Pancreas (tissue), 10 donors: Measurements from ENCODE around the gene MTUS2. TPM values are rescaled to one million over a fixed set of nuclear protein-coding genes. Genes with fewer than 3 reads are reported as not detected.

Experiments used
- ATAC-seq, 4 donors: fragments of 200-7000 bp; cut with Tn5 transposase; one replicate each; pipeline versions ENCODE4 v1.8.0 to v1.9.1; 2020; ENCODE audit warnings: mild to moderate bottlenecking in 4 of 4, moderate library complexity in 4 of 4
- DNase-seq, 6 donors: peaks; one replicate each; pipeline ENCODE4 v3.0.0-alpha.2; 2020
- FAIRE-seq: peaks from 2 replicates; lab custom pipeline; 2012; peaks lifted over from hg19 to GRCh38; lab: Jason Lieb, UNC
- H3K27ac ChIP-seq, 4 donors: fragments of 200-600 bp; sonication (generic); 1 replicate in 3 of 4; 2 replicates in 1 of 4; pipeline versions ENCODE4 v1.5.0 to v1.8.0; 2020
- H3K27me3 ChIP-seq, 4 donors: fragments of 200-600 bp; one replicate each; pipeline ENCODE4 v1.8.0; 2021
- H3K36me3 ChIP-seq, 3 donors: fragments of 200-600 bp; sonication (generic) in 1 of 3; one replicate each; pipeline versions ENCODE4 v1.5.0 to v1.8.0; 2020 to 2021
- H3K4me1 ChIP-seq, 3 donors: fragments of 200-600 bp; one replicate each; pipeline ENCODE4 v1.8.0; 2021
- H3K4me3 ChIP-seq, 4 donors: fragments of 200-600 bp; sonication (generic) in 2 of 4; one replicate each; pipeline versions ENCODE4 v1.5.0 to v1.8.0; 2020 to 2021
- H3K9me3 ChIP-seq, 4 donors: fragments of 200-600 bp; one replicate each; pipeline ENCODE4 v1.8.0; 2021
- CTCF ChIP-seq, 4 donors: fragments of 200-600 bp; sonication (generic) in 3 of 4; IDR thresholded peaks; one replicate each; pipeline versions ENCODE4 v1.5.0 to v1.8.0; 2021; ENCODE audit warnings: antibody characterized with exemption in 4 of 4
- WGBS, 2 donors: extraction: QIAGEN DNeasy Blood & Tissue Kit; methylation state at CpG; one replicate each; pipeline ENCODE4 v1.1.7; 2013; 5-methylcytosine and 5-hydroxymethylcytosine counted together
- intact Hi-C, 3 donors: fragments of 100-400 bp; cut with DNase I; formaldehyde crosslinking; loops; one replicate each; pipeline versions ENCODE4 v1.11.1 to v1.14.2; 2022
- polyA plus RNA-seq, 2 donors: library from polyadenylated mRNA; stranded (reverse); fragments of 200-250 nt; gene quantifications; one replicate each; pipeline ENCODE4 v1.2.3, GENCODE V29; 2013
- total RNA-seq, 6 donors: library from RNA; stranded (reverse); fragmentation: NEBNext Ultra II Directional in 4 of 6; extraction: Animal tissue kit (Norgen Biotek cat#: 25700) in 4 of 6; gene quantifications; one replicate each; pipeline versions ENCODE4 v1.2.1 to v1.2.4, GENCODE V29; 2021 to 2023
- donor health status: healthy with polysubstance abuse.
- donor health status: DM: no; HTN: no; CAD: no; lungs with moderate emphysema.
- donor health status: DM: no; HTN: no; CAD: no.
- donor health status: control.
- donor health status: control.
- donor health status: Bipolar disorder and iron deficiency.
- donor health status: DM: yes; HTN: yes; CAD: no.
- donor health status: DM: no; HTN: no; CAD: no.
- donor health status: DM: no; HTN: no; CAD: no.
- donor health status: DM: yes; HTN: yes; CAD: no.

Gene MTUS2
- total and polyA plus RNA-seq, 8 donors, result 2.2 to 9.0 (median 4.8) TPM

GRCh38 chr13:29472332-29472961 is 652.3 kb downstream of the MTUS2 start:
- H3K9me3 ChIP-seq, result no peaks in the 10 kb centered on the region
- H3K36me3 ChIP-seq, result no peaks in the 10 kb centered on the region
- intact Hi-C loops, result no loop called here
- H3K27me3 ChIP-seq, result peaks cover 0 to 3% (median 0%) of the 10 kb centered on the region in 4 donors
- ATAC-seq (peak; percentile 50 to 80 (median 76)), FAIRE-seq (peak; percentile 43), DNase-seq (peak in 4 of 6 donors; percentile 16 to 71 (median 46))
- no peak overlapping the region for H3K27ac ChIP-seq
- H3K4me1 ChIP-seq, result no peaks in the 10 kb centered on the region
- no peak overlapping the region for H3K4me3 ChIP-seq
- peak; percentile 46 to 82 (median 76) for TF ChIP-seq CTCF (IDR thresholded peaks at IDR 0.05)
- 30 to 35% methylated on average over 6 of the region's 6 CpGs for WGBS, 2 donors

GRCh38 chr13:29473166-29473565 is 653.0 kb downstream of the MTUS2 start:
- intact Hi-C loops, result no loop called here
- FAIRE-seq (no peak), ATAC-seq (no peak), DNase-seq (no peak)
- peaks cover 0 to 3% (median 0%) of the 10 kb centered on the region in 4 donors for H3K27me3 ChIP-seq
- 74 to 81% methylated on average over 4 of the region's 4 CpGs for WGBS, 2 donors
- no peak overlapping the region for H3K27ac ChIP-seq
- TF ChIP-seq CTCF (IDR thresholded peaks at IDR 0.05), result no peak
- no peaks in the 10 kb centered on the region for H3K9me3 ChIP-seq
- H3K4me3 ChIP-seq, result no peak overlapping the region
- no peaks in the 10 kb centered on the region for H3K36me3 ChIP-seq
- no peaks in the 10 kb centered on the region for H3K4me1 ChIP-seq

- DNase-seq (no peak), FAIRE-seq (no peak), ATAC-seq (no peak)
- Histone ChIP-seq H3K4me1 (no peaks in the 10 kb centered on the region), H3K27ac (no peak overlapping the region), H3K36me3 (no peaks in the 10 kb centered on the region), H3K9me3 (no peaks in the 10 kb centered on the region), H3K27me3 (peaks cover 0 to 3% (median 0%) of the 10 kb centered on the region in 4 donors), H3K4me3 (no peak overlapping the region)
- 71 to 92% methylated on average over 3 of the region's 3 CpGs for WGBS, 2 donors
- no peak for TF ChIP-seq CTCF (IDR thresholded peaks at IDR 0.05)
- intact Hi-C loops, result no loop called here
These were observed 654.9 kb downstream of the MTUS2 start for GRCh38 chr13:29474991-29475390.

- intact Hi-C loops, result no loop called here
- Histone ChIP-seq H3K36me3 (no peaks in the 10 kb centered on the region), H3K4me3 (no peak overlapping the region), H3K27me3 (peaks cover 0 to 3% (median 0%) of the 10 kb centered on the region in 4 donors), H3K9me3 (no peaks in the 10 kb centered on the region), H3K27ac (no peak overlapping the region), H3K4me1 (no peaks in the 10 kb centered on the region)
- ATAC-seq, result no peak
- DNase-seq, result no peak
- no peak for TF ChIP-seq CTCF (IDR thresholded peaks at IDR 0.05)
- 65 to 70% methylated on average over 3 of the region's 3 CpGs for WGBS, 2 donors
- no peak for FAIRE-seq
These were observed 655.9 kb downstream of the MTUS2 start for GRCh38 chr13:29476046-29476445.
